H9 (cell line): ENCODE measurements around the gene KIF26B. TPM values are rescaled to one million over a fixed set of nuclear protein-coding genes. Genes with fewer than 3 reads are reported as not detected.

Source experiments
- DNase-seq: peaks from one replicate; pipeline ENCODE4 v3.0.0-alpha.2; 2017
- H2AFZ ChIP-seq: one replicate; pipeline ENCODE4 v1.6.1; 2013; ENCODE audit warnings: mild to moderate bottlenecking, low read length, control low read depth, moderate library complexity
- H2AK5ac ChIP-seq: 2 replicates; pipeline ENCODE4 v1.6.1; 2013; ENCODE audit warnings: low read length, control low read depth, mixed read lengths; ENCODE audit not compliant: insufficient read length
- H2BK120ac ChIP-seq: one replicate; pipeline ENCODE4 v1.6.1; 2013; ENCODE audit warnings: low read depth, mild to moderate bottlenecking, low read length, control low read depth, inconsistent platforms; ENCODE audit not compliant: poor library complexity, severe bottlenecking
- H2BK12ac ChIP-seq: 2 replicates; pipeline ENCODE4 v1.6.1; 2013; ENCODE audit warnings: low read length, control low read depth, mixed read lengths, low read depth; ENCODE audit not compliant: insufficient read length
- H2BK15ac ChIP-seq: 2 replicates; pipeline ENCODE4 v1.6.1; 2013; ENCODE audit warnings: low read depth, low read length, control low read depth
- H2BK20ac ChIP-seq: one replicate; pipeline ENCODE4 v1.6.1; 2013; ENCODE audit warnings: low read depth, mild to moderate bottlenecking, low read length, control low read depth, inconsistent platforms; ENCODE audit not compliant: poor library complexity, severe bottlenecking
- H2BK5ac ChIP-seq: 2 replicates; pipeline ENCODE4 v1.6.1; 2013; ENCODE audit warnings: low read length, control low read depth, mixed read lengths; ENCODE audit not compliant: insufficient read length
- H3K14ac ChIP-seq: 2 replicates; pipeline ENCODE4 v1.6.1; 2013; ENCODE audit warnings: low read length, control low read depth; ENCODE audit not compliant: insufficient read depth
- H3K18ac ChIP-seq: 2 replicates; pipeline ENCODE4 v1.6.1; 2013; ENCODE audit warnings: low read depth, mild to moderate bottlenecking, mixed read lengths, low read length, control low read depth; ENCODE audit not compliant: insufficient read length
- H3K23ac ChIP-seq: 2 replicates; pipeline ENCODE4 v1.6.1; 2013; ENCODE audit warnings: low read length, control low read depth, mixed read lengths, low read depth; ENCODE audit not compliant: insufficient read length
- H3K23me2 ChIP-seq: 2 replicates; pipeline ENCODE4 v1.6.1; 2013; ENCODE audit warnings: low read depth, mild to moderate bottlenecking, mixed read lengths, low read length, control low read depth; ENCODE audit not compliant: insufficient read length, poor library complexity, severe bottlenecking
- H3K27ac ChIP-seq: 2 replicates; pipeline ENCODE4 v1.5.1; 2013; ENCODE audit warnings: low read length, control low read depth, mixed read lengths, low read depth; ENCODE audit not compliant: insufficient read length
- H3K27me3 ChIP-seq: 2 replicates; pipeline ENCODE4 v1.6.1; 2013; ENCODE audit warnings: low read length, control low read depth, inconsistent platforms; ENCODE audit not compliant: insufficient read depth
- H3K4ac ChIP-seq: 2 replicates; pipeline ENCODE4 v1.6.1; 2013; ENCODE audit warnings: low read depth, mild to moderate bottlenecking, control low read depth, inconsistent platforms, low read length, moderate library complexity
- H3K4me1 ChIP-seq: 2 replicates; pipeline ENCODE4 v1.6.1; 2013; ENCODE audit warnings: low read length, control low read depth, inconsistent platforms; ENCODE audit not compliant: insufficient read depth
- H3K4me2 ChIP-seq: 2 replicates; pipeline ENCODE4 v1.6.1; 2013; ENCODE audit warnings: low read length, control low read depth, mixed read lengths; ENCODE audit not compliant: insufficient read length, insufficient read depth
- H3K56ac ChIP-seq: 2 replicates; pipeline ENCODE4 v1.6.1; 2013; ENCODE audit warnings: low read depth, mild to moderate bottlenecking, mixed read lengths, low read length, control low read depth; ENCODE audit not compliant: insufficient read length
- H3K79me1 ChIP-seq: 2 replicates; pipeline ENCODE4 v1.6.1; 2013; ENCODE audit warnings: low read depth, mild to moderate bottlenecking, moderate library complexity, low read length, control low read depth, inconsistent platforms; ENCODE audit not compliant: insufficient read depth, poor library complexity, severe bottlenecking
- H3K79me2 ChIP-seq: 2 replicates; pipeline ENCODE4 v1.6.1; 2013; ENCODE audit warnings: low read length, control low read depth, inconsistent platforms; ENCODE audit not compliant: insufficient read depth
- H3K9ac ChIP-seq: 2 replicates; pipeline ENCODE4 v1.6.1; 2013; ENCODE audit warnings: low read length, control low read depth, mixed read lengths; ENCODE audit not compliant: insufficient read length; ENCODE audit errors: extremely low read depth
- H3K9me3 ChIP-seq: one replicate; pipeline ENCODE4 v1.6.1; 2013; ENCODE audit warnings: low read depth, low read length, inconsistent platforms; ENCODE audit not compliant: control insufficient read depth
- H3T11ph ChIP-seq: one replicate; pipeline ENCODE4 v1.6.1; 2013; ENCODE audit warnings: mild to moderate bottlenecking, low read length, control low read depth, inconsistent platforms
- H4K20me1 ChIP-seq: one replicate; pipeline ENCODE4 v1.6.1; 2013; ENCODE audit not compliant: control insufficient read depth, insufficient read length, insufficient read depth
- H4K5ac ChIP-seq: 2 replicates; pipeline ENCODE4 v1.6.1; 2013; ENCODE audit warnings: low read depth, mild to moderate bottlenecking, mixed read lengths, low read length, control low read depth; ENCODE audit not compliant: insufficient read length
- H4K8ac ChIP-seq: replicated peaks from 2 replicates; pipeline ENCODE4 v1.6.1; 2013; ENCODE audit warnings: low read length, control low read depth, mixed read lengths, low read depth; ENCODE audit not compliant: insufficient read length
- H4K91ac ChIP-seq: 2 replicates; pipeline ENCODE4 v1.6.1; 2013; ENCODE audit warnings: low read depth, mild to moderate bottlenecking, moderate library complexity, mixed read lengths, low read length, control low read depth; ENCODE audit not compliant: insufficient read length
- H3K27ac Mint-ChIP-seq, 3 experiments: 2 replicates in 2 of 3; 3 replicates in 1 of 3; pipeline ENCODE4 v1.8.0; 2020 to 2021; ENCODE audit warnings: mixed read lengths in 3 of 3, mild to moderate bottlenecking in 1 of 3, moderate library complexity in 1 of 3
- H3K27me3 Mint-ChIP-seq: 2 replicates; pipeline ENCODE4 v1.8.0; 2021; ENCODE audit warnings: low read depth, mild to moderate bottlenecking, moderate library complexity, mixed read lengths
- H3K36me3 Mint-ChIP-seq, 3 experiments: 2 replicates in 2 of 3; 3 replicates in 1 of 3; pipeline ENCODE4 v1.8.0; 2020 to 2021; ENCODE audit warnings: low read depth in 3 of 3, mixed read lengths in 3 of 3; ENCODE audit not compliant: insufficient read depth in 1 of 3
- H3K4me1 Mint-ChIP-seq, 2 experiments: 2 replicates each; pipeline ENCODE4 v1.8.0; 2020; ENCODE audit warnings: mixed read lengths in 2 of 2
- H3K4me3 Mint-ChIP-seq, 2 experiments: 2 replicates in 1 of 2; 3 replicates in 1 of 2; pipeline ENCODE4 v1.8.0; 2020 to 2021; ENCODE audit warnings: mild to moderate bottlenecking in 2 of 2, mixed read lengths in 2 of 2, moderate library complexity in 1 of 2
- H3K9me3 Mint-ChIP-seq, 2 experiments: 2 replicates in 1 of 2; 3 replicates in 1 of 2; pipeline ENCODE4 v1.8.0; 2020; ENCODE audit warnings: mild to moderate bottlenecking in 2 of 2, mixed read lengths in 2 of 2, moderate library complexity in 1 of 2
- CTCF ChIP-seq: fragments of 200-600 bp; sonication (generic); conservative IDR thresholded peaks from 3 replicates; pipeline ENCODE4 v1.8.0; 2021; ENCODE audit warnings: antibody characterized with exemption, mild to moderate bottlenecking
- WGBS: extraction: QIAGEN DNeasy Blood & Tissue Kit; methylation state at CpG from one replicate; pipeline ENCODE4 v1.1.7; 2013; ENCODE audit warnings: missing lambda C conversion rate, low lambda C conversion rate, mixed read lengths; ENCODE audit not compliant: insufficient read length; ENCODE audit errors: extremely low coverage; 5-methylcytosine and 5-hydroxymethylcytosine counted together
- total RNA-seq: library from RNA; stranded (reverse); gene quantifications from 2 replicates; pipeline ENCODE4 v1.2.1, GENCODE V29; 2021

The KIF26B gene
- total RNA-seq, 1 experiment from 2014 or later = 0.13 TPM

GRCh38 chr1:245304698-245305097 is 149.9 kb downstream of the KIF26B start:
- peaks cover 3% of the 10 kb centered on the region in 2 experiments; a peak in 1 of 4 replicates for H3K4me1 Mint-ChIP-seq

More at GRCh38 chr1:245304698-245305097, 149.9 kb downstream of the KIF26B start:
- Histone ChIP-seq H3K4me1 (no peaks in the 10 kb centered on the region), H3K9me3 (no peaks in the 10 kb centered on the region), H3K18ac (no peak overlapping the region), H3T11ph (no peak overlapping the region), H3K79me2 (no peaks in the 10 kb centered on the region), H3K9ac (no peak overlapping the region), H2BK15ac (no peak overlapping the region), H4K91ac (no peak overlapping the region), H4K20me1 (no peaks in the 10 kb centered on the region), H2AK5ac (no peak overlapping the region), H2BK120ac (no peak overlapping the region), H3K27me3 (no peaks in the 10 kb centered on the region), H3K23ac (no peak overlapping the region), H3K79me1 (no peaks in the 10 kb centered on the region), H2AFZ (no peak overlapping the region), H3K56ac (no peak overlapping the region), H3K4me2 (no peak overlapping the region), H3K14ac (no peak overlapping the region), H3K23me2 (no peaks in the 10 kb centered on the region), H4K5ac (no peak overlapping the region), H2BK5ac (no peak overlapping the region), H4K8ac (no peak overlapping the region), H2BK20ac (no peak overlapping the region), H3K27ac (no peak overlapping the region), H2BK12ac (no peak overlapping the region), H3K4ac (no peak overlapping the region)
- WGBS = no CpG with 5 or more reads among the region's 3 CpGs
- peaks cover 0 to 4% of the 10 kb centered on the region in 2 experiments; a peak in 3 of 5 replicates for H3K9me3 Mint-ChIP-seq
- DNase-seq = no peak
- no peak overlapping the region for H3K4me3 Mint-ChIP-seq
- no peak overlapping the region for H3K27ac Mint-ChIP-seq
- no peaks in the 10 kb centered on the region; a peak in 1 of 7 replicates for H3K36me3 Mint-ChIP-seq
- H3K27me3 Mint-ChIP-seq = peaks cover 4% of the 10 kb centered on the region
- no peak for TF ChIP-seq CTCF
